GM23338 (cell line): ENCODE results near the gene SEMG1. TPM values are rescaled to one million over a fixed set of nuclear protein-coding genes. Genes with fewer than 3 reads are reported as not detected.

Source experiments
- ATAC-seq: fragments of 200-7000 bp; cut with Tn5 transposase; 3 replicates; pipeline ENCODE4 v1.9.1; 2020
- DNase-seq: peaks from one replicate; pipeline ENCODE4 v3.0.0-alpha.2; 2015; ENCODE audit warnings: low spot score
- H2AFZ ChIP-seq: fragments of 200-600 bp; sonication (generic); 2 replicates; pipeline ENCODE4 v1.8.0; 2016; ENCODE audit warnings: antibody characterized with exemption, mild to moderate bottlenecking, moderate library complexity
- H3F3A ChIP-seq: fragments of 200-600 bp; sonication (generic); replicated peaks from 2 replicates; pipeline ENCODE4 v1.8.0; 2017; ENCODE audit warnings: antibody characterized with exemption, mixed run types, low read depth
- H3K27ac ChIP-seq: fragments of 200-600 bp; sonication (generic); 2 replicates; pipeline ENCODE4 v1.6.1; 2016; ENCODE audit warnings: low read depth
- H3K27me3 ChIP-seq: fragments of 200-600 bp; sonication (generic); 2 replicates; pipeline ENCODE4 v1.8.0; 2016; ENCODE audit warnings: mild to moderate bottlenecking, mixed run types, moderate library complexity; ENCODE audit not compliant: insufficient read depth
- H3K36me3 ChIP-seq: fragments of 200-600 bp; sonication (generic); 2 replicates; pipeline ENCODE4 v1.8.0; 2016; ENCODE audit warnings: mild to moderate bottlenecking; ENCODE audit not compliant: insufficient read depth
- H3K4me1 ChIP-seq: fragments of 200-600 bp; sonication (generic); 2 replicates; pipeline ENCODE4 v1.8.0; 2016; ENCODE audit warnings: mild to moderate bottlenecking, moderate library complexity; ENCODE audit not compliant: insufficient read depth
- H3K4me2 ChIP-seq: fragments of 200-600 bp; sonication (generic); 2 replicates; pipeline ENCODE4 v1.7.1; 2017; ENCODE audit warnings: mixed run types
- H3K4me3 ChIP-seq: fragments of 200-600 bp; sonication (generic); 2 replicates; pipeline ENCODE4 v1.6.1; 2016; ENCODE audit warnings: mixed run types
- H3K79me2 ChIP-seq: fragments of 200-600 bp; sonication (generic); replicated peaks from 2 replicates; pipeline ENCODE4 v1.8.0; 2017; ENCODE audit warnings: mild to moderate bottlenecking; ENCODE audit not compliant: insufficient read depth
- H3K9me2 ChIP-seq: fragments of 200-600 bp; sonication (generic); 2 replicates; pipeline ENCODE4 v1.8.0; 2017; ENCODE audit not compliant: insufficient read depth
- H4K20me1 ChIP-seq: fragments of 200-600 bp; sonication (generic); replicated peaks from 2 replicates; pipeline ENCODE4 v1.8.0; 2017; ENCODE audit warnings: mild to moderate bottlenecking; ENCODE audit not compliant: insufficient read depth
- H3K27ac Mint-ChIP-seq: 2 replicates; pipeline ENCODE4 v1.8.0; 2020; ENCODE audit warnings: inconsistent platforms, mild to moderate bottlenecking, moderate library complexity, mixed read lengths
- H3K27me3 Mint-ChIP-seq: 3 replicates; pipeline ENCODE4 v1.8.0; 2022; ENCODE audit warnings: low read depth, mild to moderate bottlenecking, moderate library complexity, mixed read lengths, inconsistent platforms; ENCODE audit not compliant: insufficient read depth, poor library complexity
- H3K36me3 Mint-ChIP-seq: 3 replicates; pipeline ENCODE4 v1.8.0; 2021; ENCODE audit warnings: low read depth, mild to moderate bottlenecking, inconsistent platforms, moderate library complexity, mixed read lengths
- H3K4me1 Mint-ChIP-seq: 3 replicates; pipeline ENCODE4 v1.8.0; 2020; ENCODE audit warnings: mild to moderate bottlenecking, inconsistent platforms, mixed read lengths
- H3K4me3 Mint-ChIP-seq: 3 replicates; pipeline ENCODE4 v1.8.0; 2021; ENCODE audit warnings: moderate library complexity, mild to moderate bottlenecking, inconsistent platforms, mixed read lengths
- H3K9me3 Mint-ChIP-seq: 3 replicates; pipeline ENCODE4 v1.8.0; 2020; ENCODE audit warnings: moderate library complexity, mild to moderate bottlenecking, inconsistent platforms, mixed read lengths
- CTCF ChIP-seq, 2 experiments: fragments of 200-600 bp in 1 of 2; sonication (generic) in 1 of 2; conservative IDR thresholded peaks; 2 replicates each; pipeline versions ENCODE4 v1.5.1 to v1.6.1; 2016 to 2017; ENCODE audit warnings: antibody characterized with exemption in 2 of 2, low read depth in 2 of 2, mild to moderate bottlenecking in 2 of 2, moderate library complexity in 1 of 2
- JUNB ChIP-seq: IDR thresholded peaks from one replicate; pipeline ENCODE4 v1.6.1; 2016; ENCODE audit warnings: antibody characterized with exemption; ENCODE audit not compliant: unreplicated experiment
- POLR2AphosphoS5 ChIP-seq: IDR thresholded peaks from 2 replicates; pipeline ENCODE4 v1.6.1; 2016; ENCODE audit warnings: antibody characterized with exemption, low read depth
- REST ChIP-seq: IDR thresholded peaks from one replicate; pipeline ENCODE4 v1.6.1; 2018; ENCODE audit warnings: antibody characterized with exemption; ENCODE audit not compliant: unreplicated experiment
- STAT1 ChIP-seq: IDR thresholded peaks from one replicate; pipeline ENCODE4 v1.6.1; 2016; ENCODE audit warnings: antibody characterized with exemption; ENCODE audit not compliant: unreplicated experiment
- ZNF114 ChIP-seq: fragments of 250-450 bp; sonication (Bioruptor Pico); IDR thresholded peaks from 2 replicates; pipeline ENCODE4 v1.5.0; 2020; ENCODE audit warnings: mild to moderate bottlenecking, moderate library complexity
- ZNF331 ChIP-seq: fragments of 250-450 bp; sonication (Bioruptor Pico); IDR thresholded peaks from 2 replicates; pipeline ENCODE4 v1.5.0; 2020; ENCODE audit warnings: low read depth, mild to moderate bottlenecking, moderate library complexity
- ZNF462 ChIP-seq: fragments of 250-450 bp; sonication (Bioruptor Pico); IDR thresholded peaks from 2 replicates; pipeline ENCODE4 v1.5.0; 2020; ENCODE audit warnings: mild to moderate bottlenecking, moderate library complexity
- polyA plus RNA-seq: library from polyadenylated mRNA; unstranded; fragments of >200 nt; fragmentation: Nextera tagmentation; extraction: Ambion mirVana; gene quantifications from 2 replicates; pipeline ENCODE4 v1.2.1, GENCODE V29; 2016
- total RNA-seq: library from RNA; depleted of rRNA; stranded (reverse); fragments of >200 nt; shearing (Covaris generic); gene quantifications from 2 replicates; pipeline ENCODE4 v1.2.3, GENCODE V29; 2014

The SEMG1 gene
- total and polyA plus RNA-seq, 2 experiments from 2014 or later = 3.3 to 5.7 TPM

GRCh38 chr20:45257161-45257560 is 50.3 kb downstream of the SEMG1 start:
- H3K4me1 ChIP-seq = peaks cover 7% of the 10 kb centered on the region
- H3K27me3 Mint-ChIP-seq = no peaks in the 10 kb centered on the region
- H2AFZ ChIP-seq = no peak overlapping the region; the same call in 1 of the 2 replicates
- no peaks in the 10 kb centered on the region for H3K27me3 ChIP-seq
- ATAC-seq = no peak
- H3K4me2 ChIP-seq = no peak overlapping the region
- no peak for DNase-seq
- no peaks in the 10 kb centered on the region for H3K36me3 ChIP-seq
- no peak overlapping the region for H3K4me3 Mint-ChIP-seq
- H3K9me3 Mint-ChIP-seq = no peaks in the 10 kb centered on the region
- H3K27ac Mint-ChIP-seq = no peak overlapping the region
- no peak overlapping the region for H3K4me3 ChIP-seq
- H3K79me2 ChIP-seq = no peaks in the 10 kb centered on the region
- H3K27ac ChIP-seq = no peak overlapping the region
- no peaks in the 10 kb centered on the region for H4K20me1 ChIP-seq
- H3F3A ChIP-seq = no peaks in the 10 kb centered on the region
- peaks cover 3% of the 10 kb centered on the region; the same call in 1 of the 2 replicates for H3K9me2 ChIP-seq
- no peaks in the 10 kb centered on the region for H3K36me3 Mint-ChIP-seq
- TF ChIP-seq JUNB = no peak
- no peak for TF ChIP-seq POLR2AphosphoS5
- TF ChIP-seq ZNF114 (CRISPR knock-in tag) = no peak
- no peak for TF ChIP-seq REST
- TF ChIP-seq ZNF331 = no peak
- no peak for TF ChIP-seq STAT1
- peaks cover 9% of the 10 kb centered on the region for H3K4me1 Mint-ChIP-seq

GRCh38 chr20:45257711-45258110 is 50.9 kb downstream of the SEMG1 start:
- Mint-ChIP-seq H3K27me3 (no peaks in the 10 kb centered on the region), H3K9me3 (no peaks in the 10 kb centered on the region), H3K36me3 (no peaks in the 10 kb centered on the region), H3K27ac (no peak overlapping the region), H3K4me3 (no peak overlapping the region), H3K4me1 (peaks cover 9% of the 10 kb centered on the region)
- no peak overlapping the region for H3K27ac ChIP-seq
- H3K4me1 ChIP-seq = peaks cover 7% of the 10 kb centered on the region
- DNase-seq (no peak), ATAC-seq (no peak)
- no peaks in the 10 kb centered on the region for H3K79me2 ChIP-seq
- H2AFZ ChIP-seq = no peak overlapping the region
- H3K9me2 ChIP-seq = peaks cover 3% of the 10 kb centered on the region; the same call in 1 of the 2 replicates
- no peaks in the 10 kb centered on the region for H3K27me3 ChIP-seq
- no peaks in the 10 kb centered on the region for H3K36me3 ChIP-seq
- no peaks in the 10 kb centered on the region for H3F3A ChIP-seq
- H3K4me2 ChIP-seq = no peak overlapping the region
- no peaks in the 10 kb centered on the region for H4K20me1 ChIP-seq
- no peak overlapping the region for H3K4me3 ChIP-seq
- TF ChIP-seq POLR2AphosphoS5 (no peak), CTCF (conservative IDR thresholded peaks at IDR 0.05; ENCODE audit: low read depth in 2 of 2) (no peak), ZNF331 (no peak), ZNF462 (CRISPR knock-in tag) (no peak)
